Prostate gland (tissue), 2 donors: ENCODE measurements around the gene CLIP3.

ENCODE experiments used
- POLR2A ChIP-seq: fragments of 450-650 bp; IDR thresholded peaks from one replicate; pipeline ENCODE4 v1.6.1; 2016; ENCODE audit warnings: antibody characterized with exemption, mild to moderate bottlenecking
- POLR2AphosphoS5 ChIP-seq: sonication (generic); formaldehyde crosslinking; IDR thresholded peaks from one replicate; pipeline ENCODE4 v1.6.1; 2017; ENCODE audit warnings: antibody characterized with exemption
- TF ChIP-seq, protein P1 (sequence below), 4 experiments: fragments of 200-600 bp in 2 of 4; fragments of 450-650 bp in 2 of 4; sonication (generic) in 2 of 4; IDR thresholded peaks; 1 replicate in 3 of 4; 2 replicates in 1 of 4; pipeline ENCODE4 v1.5.1; 2016 to 2019; ENCODE audit warnings: antibody characterized with exemption in 4 of 4, mild to moderate bottlenecking in 2 of 4, moderate library complexity in 2 of 4

GRCh38 chr19:35995048-35995993 lies 37.4 kb downstream of the CLIP3 start, which contains the start of gene SDHAF1:
- TF ChIP-seq, protein P1, sequence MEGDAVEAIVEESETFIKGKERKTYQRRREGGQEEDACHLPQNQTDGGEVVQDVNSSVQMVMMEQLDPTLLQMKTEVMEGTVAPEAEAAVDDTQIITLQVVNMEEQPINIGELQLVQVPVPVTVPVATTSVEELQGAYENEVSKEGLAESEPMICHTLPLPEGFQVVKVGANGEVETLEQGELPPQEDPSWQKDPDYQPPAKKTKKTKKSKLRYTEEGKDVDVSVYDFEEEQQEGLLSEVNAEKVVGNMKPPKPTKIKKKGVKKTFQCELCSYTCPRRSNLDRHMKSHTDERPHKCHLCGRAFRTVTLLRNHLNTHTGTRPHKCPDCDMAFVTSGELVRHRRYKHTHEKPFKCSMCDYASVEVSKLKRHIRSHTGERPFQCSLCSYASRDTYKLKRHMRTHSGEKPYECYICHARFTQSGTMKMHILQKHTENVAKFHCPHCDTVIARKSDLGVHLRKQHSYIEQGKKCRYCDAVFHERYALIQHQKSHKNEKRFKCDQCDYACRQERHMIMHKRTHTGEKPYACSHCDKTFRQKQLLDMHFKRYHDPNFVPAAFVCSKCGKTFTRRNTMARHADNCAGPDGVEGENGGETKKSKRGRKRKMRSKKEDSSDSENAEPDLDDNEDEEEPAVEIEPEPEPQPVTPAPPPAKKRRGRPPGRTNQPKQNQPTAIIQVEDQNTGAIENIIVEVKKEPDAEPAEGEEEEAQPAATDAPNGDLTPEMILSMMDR (IDR thresholded peaks at IDR 0.05) = peak in 1 of 4 experiments; percentile 15
- TF ChIP-seq POLR2A (peak; percentile 44), POLR2AphosphoS5 (peak; percentile 95)
